Measurements from ENCODE around the gene MYOCD. TPM values are rescaled to one million over a fixed set of nuclear protein-coding genes. Genes with fewer than 3 reads are reported as not detected.

MYOCD gene
- total RNA-seq, 1 experiment from 2014 or later, result not detected

- Histone ChIP-seq H3K4me2 (no peak overlapping the region), H4K20me1 (ENCODE audit: insufficient read depth) (no peaks in the 10 kb centered on the region), H3K79me2 (ENCODE audit: low read depth) (no peaks in the 10 kb centered on the region), H3K36me3 (ENCODE audit: low read depth) (no peaks in the 10 kb centered on the region), H3K27me3 (ENCODE audit: insufficient read depth, low read depth) (peaks cover 4% of the 10 kb centered on the region; the same call in 1 of the 2 replicates), H3K9me3 (ENCODE audit: insufficient read depth, low read depth) (no peaks in the 10 kb centered on the region), H3K4me1 (replicated peaks; ENCODE audit: insufficient read depth) (no peaks in the 10 kb centered on the region), H2AFZ (no peak overlapping the region), H3K27ac (no peak overlapping the region), H3K9me2 (ENCODE audit: insufficient read depth) (no peaks in the 10 kb centered on the region; the same call in 1 of the 2 replicates), H3F3A (ENCODE audit: insufficient read depth, low read depth) (no peaks in the 10 kb centered on the region), H3K4me3 (no peak overlapping the region)
- CTCF ChIA-PET, result no interaction called here
- no peak for DNase-seq
- no TSS peak for BruUV-seq (replicated peaks)
- POLR2A ChIA-PET (ENCODE audit: unreplicated experiment), result no interaction called here
- TF ChIP-seq EZH2 (IDR thresholded peaks at IDR 0.05; ENCODE audit: low read depth) (no peak), CTCF (conservative IDR thresholded peaks at IDR 0.05) (no peak)
- intact Hi-C loops (cut with micrococcal nuclease; ENCODE audit: unreplicated experiment), result no loop called here
Observed at GRCh38 chr17:12622726-12623125, 43.0 kb upstream of the MYOCD start.

- DNase-seq, result no peak
- H3K27me3 ChIP-seq (ENCODE audit: insufficient read depth, low read depth), result peaks cover 4% of the 10 kb centered on the region; the same call in 1 of the 2 replicates
- no peaks in the 10 kb centered on the region for H3K79me2 ChIP-seq (ENCODE audit: low read depth)
- intact Hi-C loops (cut with micrococcal nuclease; ENCODE audit: unreplicated experiment), result no loop called here
- no peak overlapping the region for H3K4me2 ChIP-seq
- no peak overlapping the region for H2AFZ ChIP-seq
- no TSS peak for BruUV-seq (replicated peaks)
- H3K4me1 ChIP-seq (replicated peaks; ENCODE audit: insufficient read depth), result no peaks in the 10 kb centered on the region
- no peaks in the 10 kb centered on the region; the same call in 1 of the 2 replicates for H3K9me2 ChIP-seq (ENCODE audit: insufficient read depth)
- TF ChIP-seq CTCF (conservative IDR thresholded peaks at IDR 0.05) (no peak), EZH2 (IDR thresholded peaks at IDR 0.05; ENCODE audit: low read depth) (no peak)
- H4K20me1 ChIP-seq (ENCODE audit: insufficient read depth), result no peaks in the 10 kb centered on the region
- POLR2A ChIA-PET (ENCODE audit: unreplicated experiment), result no interaction called here
- no peaks in the 10 kb centered on the region for H3K36me3 ChIP-seq (ENCODE audit: low read depth)
- CTCF ChIA-PET, result no interaction called here
- no peaks in the 10 kb centered on the region for H3K9me3 ChIP-seq (ENCODE audit: insufficient read depth, low read depth)
- H3K27ac ChIP-seq, result no peak overlapping the region
- no peak overlapping the region for H3K4me3 ChIP-seq
- no peaks in the 10 kb centered on the region for H3F3A ChIP-seq (ENCODE audit: insufficient read depth, low read depth)
Observed at GRCh38 chr17:12623220-12623848, 42.4 kb upstream of the MYOCD start.

GRCh38 chr17:12624211-12624610 is 41.5 kb upstream of the MYOCD start:
- POLR2A ChIA-PET (ENCODE audit: unreplicated experiment), result no interaction called here
- no peak for DNase-seq

More at GRCh38 chr17:12624211-12624610, 41.5 kb upstream of the MYOCD start:
- peaks cover 10% of the 10 kb centered on the region; the same call in 1 of the 2 replicates for H3K27me3 ChIP-seq (ENCODE audit: insufficient read depth, low read depth)
- CTCF ChIA-PET, result no interaction called here
- H3K9me2 ChIP-seq (ENCODE audit: insufficient read depth), result no peaks in the 10 kb centered on the region
- H3F3A ChIP-seq (ENCODE audit: insufficient read depth, low read depth), result no peaks in the 10 kb centered on the region
- no peak overlapping the region for H2AFZ ChIP-seq
- no peak overlapping the region for H3K27ac ChIP-seq
- no TSS peak for BruUV-seq (replicated peaks)
- TF ChIP-seq CTCF (conservative IDR thresholded peaks at IDR 0.05), result no peak
- TF ChIP-seq EZH2 (IDR thresholded peaks at IDR 0.05; ENCODE audit: low read depth), result no peak
- H3K79me2 ChIP-seq (ENCODE audit: low read depth), result no peaks in the 10 kb centered on the region
- no peak overlapping the region for H3K4me3 ChIP-seq
- no peaks in the 10 kb centered on the region for H3K4me1 ChIP-seq (replicated peaks; ENCODE audit: insufficient read depth)
- no peaks in the 10 kb centered on the region for H3K9me3 ChIP-seq (ENCODE audit: insufficient read depth, low read depth)
- intact Hi-C loops (cut with micrococcal nuclease; ENCODE audit: unreplicated experiment), result no loop called here
- no peaks in the 10 kb centered on the region for H4K20me1 ChIP-seq (ENCODE audit: insufficient read depth)
- no peaks in the 10 kb centered on the region for H3K36me3 ChIP-seq (ENCODE audit: low read depth)
- H3K4me2 ChIP-seq, result no peak overlapping the region
